Measurements from ENCODE around the gene COQ5. TPM values are rescaled to one million over a fixed set of nuclear protein-coding genes. Genes with fewer than 3 reads are reported as not detected.

Gene COQ5
- 27.4 to 29.6 TPM (median 27.9 TPM) in 5 replicates for total RNA-seq (2022; extraction: Qiagen RNA extraction; ENCODE audit: low read depth)

DNA sequence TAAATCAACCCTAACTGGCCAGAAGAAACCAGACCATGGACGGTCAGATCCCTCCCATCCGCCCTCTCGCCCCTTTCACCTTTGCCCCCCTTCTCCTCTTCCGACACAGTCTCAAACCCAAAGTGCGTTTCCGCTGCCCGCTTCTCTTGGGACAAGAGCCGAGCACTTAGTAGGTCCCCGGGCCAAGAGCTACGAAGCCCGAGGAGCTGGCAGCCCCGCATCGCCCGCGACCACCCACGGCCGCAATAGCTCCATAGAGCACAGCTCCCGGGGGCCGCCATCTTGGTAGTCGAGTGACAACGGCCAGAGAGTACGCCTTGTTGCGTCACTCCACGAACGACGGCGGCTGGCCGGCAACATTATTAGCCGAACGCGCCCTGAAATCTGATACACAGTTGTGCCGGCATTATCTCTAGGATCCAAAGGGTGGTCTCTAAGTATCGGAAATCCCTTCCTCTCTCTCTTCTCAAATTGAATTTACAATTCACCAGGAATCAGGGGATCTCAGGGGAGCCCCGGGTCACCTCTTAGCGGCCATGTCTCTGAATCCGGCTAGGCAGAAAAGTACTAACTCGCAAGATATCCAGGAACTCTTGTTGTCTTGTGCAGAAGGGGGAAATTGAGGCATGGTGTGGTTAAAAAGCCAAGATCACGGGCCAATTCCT is at the start of gene COQ5:
Gene COQ5, minus strand, starts transcription at position 298 of the 665 bp plus-strand sequence. Its CDS starts 17 bp downstream, at position 281.

GRCh38 chr12:120534203-120534702 is 5.3 kb upstream of the COQ5 start, which contains the start of gene RNF10:
RNF10 (plus strand) TSS chr12:120534356; CDS start chr12:120534812, 456 bp downstream.

DNA sequence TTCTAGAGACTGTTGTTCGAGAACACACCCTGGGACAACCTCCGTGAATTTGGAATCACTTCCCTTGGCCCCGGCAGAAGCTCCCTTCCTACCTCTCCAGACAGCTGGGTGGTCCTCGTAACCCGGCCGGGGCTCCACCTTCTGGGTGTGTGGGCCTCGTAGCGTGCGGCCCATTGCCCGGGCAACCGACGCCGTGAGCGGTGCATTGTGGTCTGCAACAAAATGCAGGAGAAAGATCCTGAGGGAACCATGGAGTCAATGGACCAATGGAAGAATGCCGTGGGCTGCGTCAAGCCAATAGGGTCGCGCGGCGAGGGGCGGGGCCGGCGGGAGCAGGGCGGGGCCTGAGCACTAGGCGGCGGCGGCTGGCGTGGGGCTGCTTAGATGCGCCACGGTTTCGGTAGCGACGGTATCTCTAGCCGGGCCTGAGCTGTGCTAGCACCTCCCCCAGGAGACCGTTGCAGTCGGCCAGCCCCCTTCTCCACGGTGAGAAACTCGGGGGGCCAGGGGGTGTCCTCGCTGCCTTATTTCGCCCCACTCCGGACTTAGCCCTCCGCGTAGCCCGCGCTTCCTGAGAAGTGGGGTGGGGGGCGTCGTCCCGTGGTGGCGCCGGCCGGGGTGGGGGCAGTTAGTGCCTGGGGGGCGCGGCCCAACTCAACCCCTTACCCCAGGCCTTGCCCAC is 33.1 kb downstream of the COQ5 start, which contains the start of gene DYNLL1:
Gene DYNLL1, plus strand, starts transcription at position 383 of the 682 bp plus-strand sequence. CDS start 309 bp downstream, outside the sequence.

GRCh38 chr12:120469450-120470149 is 59.4 kb downstream of the COQ5 start, which contains the start of gene SRSF9:
SRSF9 (minus strand) TSS chr12:120469748; CDS start chr12:120469609, 139 bp downstream.

Other genes with a start within 250 kb of the COQ5 start
- 12.8 TPM in 1 of 5 replicates, not detected in the others for gene RNU4-2, start 237.3 kb downstream of the COQ5 start, total RNA-seq (2022; extraction: Qiagen RNA extraction; ENCODE audit: low read depth)
- gene RNU4-1, start 235.9 kb downstream of the COQ5 start, total RNA-seq (2022; extraction: Qiagen RNA extraction; ENCODE audit: low read depth) = not detected in 5 replicates
- 0.45 to 1.6 TPM (median 0.94 TPM) in 5 replicates for gene SIRT4, start 226.8 kb downstream of the COQ5 start, total RNA-seq (2022; extraction: Qiagen RNA extraction; ENCODE audit: low read depth)
- gene PLA2G1B, start 201.4 kb downstream of the COQ5 start, total RNA-seq (2022; extraction: Qiagen RNA extraction; ENCODE audit: low read depth) = not detected in 5 replicates
- 0.92 to 1.7 TPM (median 1.3 TPM) in 5 replicates for gene MSI1, start 160.0 kb downstream of the COQ5 start, total RNA-seq (2022; extraction: Qiagen RNA extraction; ENCODE audit: low read depth)
- 780 to 819 TPM (median 788 TPM) in 5 replicates for gene COX6A1, start 91.0 kb downstream of the COQ5 start, total RNA-seq (2022; extraction: Qiagen RNA extraction; ENCODE audit: low read depth)
- 70.8 to 85.1 TPM (median 80.4 TPM) in 5 replicates for gene TRIAP1, start 82.8 kb downstream of the COQ5 start, total RNA-seq (2022; extraction: Qiagen RNA extraction; ENCODE audit: low read depth)
- gene GATC, start 82.7 kb downstream of the COQ5 start, total RNA-seq (2022; extraction: Qiagen RNA extraction; ENCODE audit: low read depth) = 20.4 to 29.3 TPM (median 26.5 TPM) in 5 replicates
- 174 to 227 TPM (median 219 TPM) in 5 replicates for gene SRSF9, start 59.4 kb downstream of the COQ5 start, total RNA-seq (2022; extraction: Qiagen RNA extraction; ENCODE audit: low read depth)
- gene DYNLL1, start 33.0 kb downstream of the COQ5 start, total RNA-seq (2022; extraction: Qiagen RNA extraction; ENCODE audit: low read depth) = 628 to 719 TPM (median 667 TPM) in 5 replicates
- 96.8 to 114 TPM (median 106 TPM) in 5 replicates for gene RNF10, start 5.2 kb upstream of the COQ5 start, total RNA-seq (2022; extraction: Qiagen RNA extraction; ENCODE audit: low read depth)
- gene POP5, start 52.2 kb upstream of the COQ5 start, total RNA-seq (2022; extraction: Qiagen RNA extraction; ENCODE audit: low read depth) = 51.4 to 60.8 TPM (median 52.9 TPM) in 5 replicates
- gene CABP1, start 111.5 kb upstream of the COQ5 start, total RNA-seq (2022; extraction: Qiagen RNA extraction; ENCODE audit: low read depth) = 0.27 to 0.60 TPM (median 0.38 TPM) in 5 replicates
- gene MLEC, start 158.0 kb upstream of the COQ5 start, total RNA-seq (2022; extraction: Qiagen RNA extraction; ENCODE audit: low read depth) = 91.9 to 106 TPM (median 101 TPM) in 5 replicates
- gene UNC119B, start 181.3 kb upstream of the COQ5 start, total RNA-seq (2022; extraction: Qiagen RNA extraction; ENCODE audit: low read depth) = 25.9 to 31.2 TPM (median 29.7 TPM) in 5 replicates
- 9.7 to 10.3 TPM (median 9.8 TPM) in 5 replicates for gene ACADS, start 196.7 kb upstream of the COQ5 start, total RNA-seq (2022; extraction: Qiagen RNA extraction; ENCODE audit: low read depth)

Measured in A549 treated with DMSO at 1 μM for 4 hours (cell line).